ENCODE results near the gene WDFY2.
"Not testable (repeated sequence)": the region's sequence is repeated elsewhere in the genome, so short reads cannot be mapped to it uniquely, and the experiment has no call there.

WDFY2 gene

GRCh38 chr13:51583875-51584730, at the start of gene WDFY2:
WDFY2 (plus strand) TSS chr13:51584462; CDS start chr13:51584688, 226 bp downstream.
- peak; percentile 100 for DNase-seq

- no peak for DNase-seq
These were observed 45.6 kb upstream of the WDFY2 start for GRCh38 chr13:51538591-51539179.

- DNase-seq, result no peak
These were observed 44.4 kb upstream of the WDFY2 start for GRCh38 chr13:51539887-51540286.

GRCh38 chr13:51541037-51541436, 43.2 kb upstream of the WDFY2 start:
- no peak for DNase-seq

- no peak for DNase-seq
These were observed 42.4 kb upstream of the WDFY2 start for GRCh38 chr13:51541809-51542258.

- no peak for DNase-seq
These were observed 41.7 kb upstream of the WDFY2 start for GRCh38 chr13:51542346-51543242.

GRCh38 chr13:51545446-51545845, 38.8 kb upstream of the WDFY2 start:
- not testable (repeated sequence) for DNase-seq

GRCh38 chr13:51547425-51548176, 36.7 kb upstream of the WDFY2 start:
- no peak for DNase-seq

GRCh38 chr13:51549050-51549449, 35.2 kb upstream of the WDFY2 start:
- DNase-seq, result peak; percentile 72

GRCh38 chr13:51549593-51549992, 34.7 kb upstream of the WDFY2 start:
- DNase-seq, result no peak

GRCh38 chr13:51550151-51550550, 34.1 kb upstream of the WDFY2 start:
- no peak for DNase-seq

- DNase-seq, result no peak
These were observed 32.8 kb upstream of the WDFY2 start for GRCh38 chr13:51551416-51551815.

- peak; percentile 76 for DNase-seq
These were observed 32.2 kb upstream of the WDFY2 start for GRCh38 chr13:51552027-51552426.

GRCh38 chr13:51553531-51553930, 30.7 kb upstream of the WDFY2 start:
- peak; percentile 26 for DNase-seq

GRCh38 chr13:51556740-51557139, 27.5 kb upstream of the WDFY2 start:
- DNase-seq, result no peak

GRCh38 chr13:51557438-51557837, 26.8 kb upstream of the WDFY2 start:
- DNase-seq, result no peak

GRCh38 chr13:51557875-51558612, 26.2 kb upstream of the WDFY2 start:
- DNase-seq, result no peak

- DNase-seq, result peak; percentile 69
These were observed 24.1 kb upstream of the WDFY2 start for GRCh38 chr13:51559946-51560735.

- no peak for DNase-seq
These were observed 22.1 kb upstream of the WDFY2 start for GRCh38 chr13:51562011-51562671.

GRCh38 chr13:51564252-51564651, 20.0 kb upstream of the WDFY2 start:
- no peak for DNase-seq

Data from GF-D8 (cell line).